Lower leg skin (tissue), 3 donors: Measurements from ENCODE around the gene GALNT18.

Experiments
- POLR2A ChIP-seq, 2 donors: fragments of 450-650 bp; IDR thresholded peaks; one replicate each; pipeline ENCODE4 v1.6.1; 2016 to 2017; ENCODE audit warnings: antibody characterized with exemption in 2 of 2, mild to moderate bottlenecking in 1 of 2, moderate library complexity in 1 of 2
- TF ChIP-seq, protein P1 (sequence below), 3 donors: fragments of 450-650 bp; IDR thresholded peaks; one replicate each; pipeline ENCODE4 v1.5.1; 2016; ENCODE audit warnings: antibody characterized with exemption in 3 of 3, mild to moderate bottlenecking in 3 of 3, moderate library complexity in 2 of 3

DNA sequence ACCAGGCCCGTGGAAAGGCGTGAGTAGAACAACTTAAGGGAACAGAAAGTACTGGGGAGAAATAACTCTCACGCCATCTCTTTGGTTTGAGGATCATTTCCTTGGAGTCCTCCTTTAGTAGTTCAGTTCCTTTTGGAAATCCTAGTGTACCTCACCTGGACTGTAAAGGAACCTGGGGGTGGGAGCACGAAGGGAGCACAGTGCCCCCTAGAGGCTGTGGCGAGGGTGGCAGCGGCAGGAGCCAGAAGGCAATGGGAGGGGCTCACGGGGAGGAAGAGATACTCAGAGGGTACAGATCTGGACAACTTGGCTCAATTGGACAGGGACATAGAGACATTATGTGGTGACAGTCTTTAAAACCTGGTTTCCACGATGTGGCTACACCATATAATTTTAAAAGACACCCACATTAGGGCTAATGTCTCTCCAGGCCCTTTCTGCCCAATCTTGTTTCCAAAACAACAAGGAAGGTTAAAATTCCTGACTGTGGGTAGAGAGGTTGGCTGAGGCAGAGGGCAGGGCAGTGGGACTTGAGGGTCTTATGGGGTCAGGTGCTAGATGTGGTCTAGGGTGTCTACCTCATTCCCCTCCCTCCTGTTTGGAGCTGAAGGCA lies 355.7 kb downstream of the GALNT18 start:
- no peak for TF ChIP-seq POLR2A (IDR thresholded peaks at IDR 0.05)
- TF ChIP-seq, protein P1, sequence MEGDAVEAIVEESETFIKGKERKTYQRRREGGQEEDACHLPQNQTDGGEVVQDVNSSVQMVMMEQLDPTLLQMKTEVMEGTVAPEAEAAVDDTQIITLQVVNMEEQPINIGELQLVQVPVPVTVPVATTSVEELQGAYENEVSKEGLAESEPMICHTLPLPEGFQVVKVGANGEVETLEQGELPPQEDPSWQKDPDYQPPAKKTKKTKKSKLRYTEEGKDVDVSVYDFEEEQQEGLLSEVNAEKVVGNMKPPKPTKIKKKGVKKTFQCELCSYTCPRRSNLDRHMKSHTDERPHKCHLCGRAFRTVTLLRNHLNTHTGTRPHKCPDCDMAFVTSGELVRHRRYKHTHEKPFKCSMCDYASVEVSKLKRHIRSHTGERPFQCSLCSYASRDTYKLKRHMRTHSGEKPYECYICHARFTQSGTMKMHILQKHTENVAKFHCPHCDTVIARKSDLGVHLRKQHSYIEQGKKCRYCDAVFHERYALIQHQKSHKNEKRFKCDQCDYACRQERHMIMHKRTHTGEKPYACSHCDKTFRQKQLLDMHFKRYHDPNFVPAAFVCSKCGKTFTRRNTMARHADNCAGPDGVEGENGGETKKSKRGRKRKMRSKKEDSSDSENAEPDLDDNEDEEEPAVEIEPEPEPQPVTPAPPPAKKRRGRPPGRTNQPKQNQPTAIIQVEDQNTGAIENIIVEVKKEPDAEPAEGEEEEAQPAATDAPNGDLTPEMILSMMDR (IDR thresholded peaks at IDR 0.05) = no peak
